22Rv1 (cell line): ENCODE measurements around the gene ARHGEF4.
"Not testable (repeated sequence)": the region's sequence is repeated elsewhere in the genome, so short reads cannot be mapped to it uniquely, and the experiment has no call there.

Experiments used
- H3K27ac ChIP-seq: fragments of 450-650 bp; 2 replicates; pipeline ENCODE4 v1.5.1; 2017
- ZFX ChIP-seq: fragments of 450-650 bp; IDR thresholded peaks from 2 replicates; pipeline ENCODE4 v1.6.1; 2017; ENCODE audit warnings: antibody characterized with exemption, borderline replicate concordance
- TF ChIP-seq, protein P1 (sequence below): fragments of 450-650 bp; IDR thresholded peaks from 2 replicates; pipeline ENCODE4 v1.5.1; 2017; ENCODE audit warnings: mild to moderate bottlenecking

ARHGEF4 gene

DNA sequence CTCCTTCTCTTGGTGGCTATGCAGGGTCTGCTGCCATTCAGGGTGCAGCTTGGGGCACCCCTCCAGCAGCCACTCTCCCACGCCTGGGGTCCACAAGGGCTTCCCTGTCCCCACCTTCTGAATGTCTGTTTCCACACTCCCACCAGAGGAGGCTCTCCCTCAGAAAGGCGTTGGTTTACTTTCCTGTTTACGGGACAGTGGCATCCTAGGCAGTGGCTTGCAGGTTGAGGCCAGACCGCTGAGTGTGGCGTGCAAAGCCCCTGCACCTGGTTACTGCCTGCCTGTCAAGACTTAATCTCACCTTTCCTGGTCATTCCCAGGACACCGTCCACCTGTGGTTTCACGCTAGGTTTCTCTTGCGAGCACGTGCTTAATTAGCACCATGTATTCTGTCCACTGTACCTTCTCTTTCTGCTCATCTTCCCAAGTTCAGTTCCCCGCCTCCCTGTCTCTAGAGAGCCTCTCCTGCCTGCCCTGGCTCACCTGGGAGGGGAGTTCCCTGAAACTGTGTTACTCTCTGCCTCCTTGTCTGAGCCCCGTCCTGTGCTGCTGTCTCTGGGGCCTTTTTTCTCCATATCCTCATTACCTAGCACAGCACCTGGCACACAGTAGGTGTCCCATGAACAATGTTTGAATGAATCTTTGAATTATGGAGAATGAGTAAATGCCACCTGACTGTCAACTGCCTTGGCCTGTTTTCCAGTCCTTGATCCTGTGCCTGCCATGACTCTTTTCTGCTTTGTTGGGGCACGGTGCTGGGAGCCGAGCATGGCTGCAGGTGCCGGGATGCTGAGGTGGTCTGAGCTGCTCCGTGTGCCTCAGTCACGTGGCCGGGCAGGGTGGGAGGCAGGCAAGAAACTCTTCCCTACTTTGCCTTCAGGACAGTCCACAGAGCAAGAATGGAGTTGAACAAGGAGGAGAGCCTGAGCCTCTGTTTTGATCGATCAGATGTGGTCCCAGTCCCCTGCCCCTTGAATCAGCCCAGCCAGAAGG, 56.4 kb downstream of the ARHGEF4 start:
- no peak overlapping the region for H3K27ac ChIP-seq

DNA sequence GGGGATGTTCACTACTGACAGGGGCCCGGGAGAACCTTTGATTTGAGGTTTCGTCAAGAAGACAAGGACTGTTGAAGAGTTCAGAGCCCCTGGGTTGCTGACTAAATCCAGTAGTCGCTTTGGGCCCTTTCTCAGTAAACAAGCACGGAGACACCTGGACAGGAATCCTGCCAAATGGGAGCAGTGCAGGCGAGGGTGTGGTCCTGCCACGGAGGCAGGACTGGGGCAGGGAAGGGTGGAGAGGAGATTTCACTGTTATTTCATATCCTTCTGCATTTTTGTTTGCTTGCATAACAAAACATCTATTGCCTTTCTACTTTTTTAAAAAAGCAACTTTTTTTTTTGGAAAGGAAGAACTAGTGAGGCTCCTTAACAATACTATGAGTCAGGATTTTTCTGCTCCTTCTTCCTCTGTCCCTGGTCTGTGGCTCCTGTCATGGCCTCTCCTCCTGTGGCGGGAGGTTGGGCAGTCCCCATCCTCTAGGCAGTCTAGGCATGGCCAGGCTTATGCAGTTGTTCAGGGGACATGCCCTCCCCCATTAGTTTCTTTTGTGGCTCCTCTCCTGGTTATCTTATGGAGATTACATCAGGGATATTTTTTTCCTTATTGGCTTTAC, 57.7 kb downstream of the ARHGEF4 start:
- H3K27ac ChIP-seq: no peak overlapping the region
- TF ChIP-seq ZFX: no peak
- TF ChIP-seq, protein P1, sequence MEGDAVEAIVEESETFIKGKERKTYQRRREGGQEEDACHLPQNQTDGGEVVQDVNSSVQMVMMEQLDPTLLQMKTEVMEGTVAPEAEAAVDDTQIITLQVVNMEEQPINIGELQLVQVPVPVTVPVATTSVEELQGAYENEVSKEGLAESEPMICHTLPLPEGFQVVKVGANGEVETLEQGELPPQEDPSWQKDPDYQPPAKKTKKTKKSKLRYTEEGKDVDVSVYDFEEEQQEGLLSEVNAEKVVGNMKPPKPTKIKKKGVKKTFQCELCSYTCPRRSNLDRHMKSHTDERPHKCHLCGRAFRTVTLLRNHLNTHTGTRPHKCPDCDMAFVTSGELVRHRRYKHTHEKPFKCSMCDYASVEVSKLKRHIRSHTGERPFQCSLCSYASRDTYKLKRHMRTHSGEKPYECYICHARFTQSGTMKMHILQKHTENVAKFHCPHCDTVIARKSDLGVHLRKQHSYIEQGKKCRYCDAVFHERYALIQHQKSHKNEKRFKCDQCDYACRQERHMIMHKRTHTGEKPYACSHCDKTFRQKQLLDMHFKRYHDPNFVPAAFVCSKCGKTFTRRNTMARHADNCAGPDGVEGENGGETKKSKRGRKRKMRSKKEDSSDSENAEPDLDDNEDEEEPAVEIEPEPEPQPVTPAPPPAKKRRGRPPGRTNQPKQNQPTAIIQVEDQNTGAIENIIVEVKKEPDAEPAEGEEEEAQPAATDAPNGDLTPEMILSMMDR: no peak

More for the DNA sequence above, 56.4 kb downstream of the ARHGEF4 start:
- TF ChIP-seq ZFX: no peak
- TF ChIP-seq, protein P1: no peak

DNA sequence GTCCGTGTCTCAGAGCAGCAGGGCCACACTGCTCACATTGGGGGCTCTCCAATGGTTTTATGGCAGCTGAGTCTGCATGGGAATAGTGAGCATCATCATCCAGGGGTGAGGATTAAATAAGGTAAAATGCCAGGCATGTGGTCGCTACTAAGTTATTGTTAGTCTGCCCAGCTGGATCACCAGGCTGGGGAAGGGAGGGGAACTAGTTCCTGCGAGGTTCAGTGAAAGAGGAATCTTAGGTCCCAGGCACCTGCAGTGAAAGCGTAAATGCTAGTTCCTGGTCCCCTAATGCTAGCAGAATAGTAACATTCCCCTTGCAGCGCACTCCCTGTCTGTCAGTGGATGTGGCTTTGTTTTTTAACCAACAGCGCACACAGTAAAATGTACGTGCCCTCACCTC, 60.1 kb downstream of the ARHGEF4 start:
- H3K27ac ChIP-seq: no peak overlapping the region
- TF ChIP-seq ZFX: no peak
- TF ChIP-seq, protein P1: no peak

- TF ChIP-seq, protein P1: no peak
- TF ChIP-seq ZFX: no peak
- H3K27ac ChIP-seq: no peak overlapping the region
Observed at GRCh38 chr2:130898553-130898952, 61.8 kb downstream of the ARHGEF4 start.

DNA sequence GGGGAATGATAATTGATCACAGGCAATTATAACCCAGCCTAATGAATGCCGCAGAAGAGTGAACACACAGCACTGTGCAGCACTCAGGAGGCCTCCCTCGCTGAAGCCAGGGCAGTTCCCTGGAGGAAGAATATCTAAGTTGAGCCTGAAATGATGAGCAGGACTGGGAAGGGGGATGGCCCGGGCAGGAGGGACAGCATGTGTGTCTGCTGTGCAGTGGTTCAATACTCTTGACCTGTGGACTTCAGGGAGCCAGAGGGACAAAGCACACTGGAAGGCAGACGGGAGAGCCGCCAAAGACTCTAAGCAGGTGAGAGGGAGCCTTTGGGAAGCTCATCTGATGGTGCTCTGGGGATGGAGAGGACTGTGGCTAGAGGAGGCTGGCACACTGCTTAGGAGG, 62.6 kb downstream of the ARHGEF4 start:
- TF ChIP-seq, protein P1: no peak
- no peak overlapping the region for H3K27ac ChIP-seq

GRCh38 chr2:130901061-130901460, 64.3 kb downstream of the ARHGEF4 start:
- no peak for TF ChIP-seq ZFX
- TF ChIP-seq, protein P1: no peak
- H3K27ac ChIP-seq: no peak overlapping the region

GRCh38 chr2:130901626-130902025, 64.9 kb downstream of the ARHGEF4 start:
- not testable (repeated sequence) for H3K27ac ChIP-seq
